WTC11 (cell line): ENCODE measurements around the gene PHLPP1. TPM values are rescaled to one million over a fixed set of nuclear protein-coding genes. Genes with fewer than 3 reads are reported as not detected.
A peak's percentile ranks its signal among the peaks of the same experiment; 100 is the strongest.

ENCODE experiments used
- ATAC-seq: fragments of 200-7000 bp; cut with Tn5 transposase; 2 replicates; pipeline ENCODE4 v1.10.0; 2021; ENCODE audit warnings: mild to moderate bottlenecking, moderate library complexity
- CTCF ChIA-PET: fragments of 300-600 bp; sonication (Branson Sonifier 250); formaldehyde crosslinking; loops from one replicate; lab custom pipeline; 2021; ENCODE audit warnings: antibody characterized with exemption; lab: Charles Lee
- POLR2A ChIA-PET: fragments of 350-600 bp; sonication (Branson Sonifier 250); formaldehyde crosslinking; loops from one replicate; lab custom pipeline; 2021; ENCODE audit warnings: antibody characterized with exemption; lab: Charles Lee
- DNase-seq: peaks from one replicate; pipeline ENCODE4 v3.0.0; 2021; ENCODE audit warnings: low spot score
- H3K27ac Mint-ChIP-seq: 2 replicates; pipeline ENCODE4 v1.8.0; 2021; ENCODE audit warnings: mixed read lengths
- H3K27me3 Mint-ChIP-seq: 2 replicates; pipeline ENCODE4 v1.8.0; 2021; ENCODE audit warnings: low read depth, mild to moderate bottlenecking, moderate library complexity, mixed read lengths
- H3K36me3 Mint-ChIP-seq: 2 replicates; pipeline ENCODE4 v1.8.0; 2021; ENCODE audit warnings: mixed read lengths
- H3K4me1 Mint-ChIP-seq: 2 replicates; pipeline ENCODE4 v1.8.0; 2022; ENCODE audit warnings: mixed read lengths
- H3K4me3 Mint-ChIP-seq: 2 replicates; pipeline ENCODE4 v1.8.0; 2021; ENCODE audit warnings: mild to moderate bottlenecking, moderate library complexity, mixed read lengths
- H3K9me3 Mint-ChIP-seq: 2 replicates; pipeline ENCODE4 v1.8.0; 2021; ENCODE audit warnings: mixed read lengths
- FOXK1 ChIP-seq: sonication (generic); formaldehyde crosslinking; IDR thresholded peaks from 2 replicates; pipeline ENCODE4 v1.8.0; 2022; ENCODE audit warnings: mild to moderate bottlenecking, moderate library complexity, missing genetic modification reagents
- GRHL2 ChIP-seq: fragments of 250-450 bp; sonication (Bioruptor Pico); IDR thresholded peaks from 2 replicates; pipeline ENCODE4 v1.8.0; 2022; ENCODE audit warnings: mild to moderate bottlenecking, moderate library complexity; ENCODE audit not compliant: insufficient replicate concordance, severe bottlenecking
- NFE2L1 ChIP-seq: sonication (generic); formaldehyde crosslinking; IDR thresholded peaks from 2 replicates; pipeline ENCODE4 v1.8.1; 2023; ENCODE audit warnings: missing genetic modification reagents
- NR1H2 ChIP-seq: sonication (generic); formaldehyde crosslinking; IDR thresholded peaks from 2 replicates; pipeline ENCODE4 v1.9.0; 2021; ENCODE audit warnings: mild to moderate bottlenecking, moderate library complexity, missing genetic modification reagents
- SP1 ChIP-seq: sonication (generic); formaldehyde crosslinking; conservative IDR thresholded peaks from 2 replicates; pipeline ENCODE4 v1.8.1; 2022; ENCODE audit warnings: missing genetic modification reagents
- TEAD1 ChIP-seq: sonication (generic); formaldehyde crosslinking; IDR thresholded peaks from 2 replicates; pipeline ENCODE4 v1.8.0; 2022; ENCODE audit warnings: mild to moderate bottlenecking, missing genetic modification reagents
- TP53 ChIP-seq: sonication (generic); formaldehyde crosslinking; IDR thresholded peaks from 2 replicates; pipeline ENCODE4 v1.8.1; 2023; ENCODE audit warnings: mild to moderate bottlenecking, missing genetic modification reagents
- ZBTB21 ChIP-seq: sonication (generic); formaldehyde crosslinking; IDR thresholded peaks from 2 replicates; pipeline ENCODE4 v1.8.1; 2023; ENCODE audit warnings: mild to moderate bottlenecking, missing genetic modification reagents, borderline replicate concordance
- ZNF121 ChIP-seq: sonication (generic); formaldehyde crosslinking; IDR thresholded peaks from 2 replicates; pipeline ENCODE4 v1.8.0; 2023; ENCODE audit warnings: missing genetic modification reagents
- ZNF317 ChIP-seq: sonication (generic); formaldehyde crosslinking; IDR thresholded peaks from 2 replicates; pipeline ENCODE4 v1.8.1; 2023; ENCODE audit warnings: low read depth, mild to moderate bottlenecking, moderate library complexity, missing genetic modification reagents, borderline replicate concordance
- total RNA-seq: library from RNA; stranded (reverse); gene quantifications from 3 replicates; pipeline ENCODE4 v1.2.3, GENCODE V29; 2021
- TF ChIP-seq, protein P1 (sequence below): fragments of 250-450 bp; sonication (Bioruptor Pico); IDR thresholded peaks from 2 replicates; pipeline ENCODE4 v2.1.2; 2022; ENCODE audit warnings: mild to moderate bottlenecking, moderate library complexity
- TF ChIP-seq, protein P2 (sequence below): sonication (generic); formaldehyde crosslinking; IDR thresholded peaks from 2 replicates; pipeline ENCODE4 v1.8.1; 2023; ENCODE audit warnings: mild to moderate bottlenecking, moderate library complexity, missing genetic modification reagents
- TF ChIP-seq, protein P3 (sequence below): sonication (generic); formaldehyde crosslinking; conservative IDR thresholded peaks from 2 replicates; pipeline ENCODE4 v1.8.1; 2022; ENCODE audit warnings: mild to moderate bottlenecking, missing genetic modification reagents
- TF ChIP-seq, protein P4 (sequence below): fragments of 200-600 bp; IDR thresholded peaks from 2 replicates; pipeline ENCODE4 v1.8.0; 2022; ENCODE audit warnings: antibody characterized with exemption
- TF ChIP-seq, protein P5 (sequence below): sonication (generic); formaldehyde crosslinking; IDR thresholded peaks from 2 replicates; pipeline ENCODE4 v1.8.1; 2023; ENCODE audit warnings: mild to moderate bottlenecking, missing genetic modification reagents, moderate library complexity
- TF ChIP-seq, protein P6 (sequence below): sonication (generic); formaldehyde crosslinking; IDR thresholded peaks from 2 replicates; pipeline ENCODE4 v1.8.0; 2023; ENCODE audit warnings: mild to moderate bottlenecking, missing genetic modification reagents
- TF ChIP-seq, protein P7 (sequence below): sonication (generic); formaldehyde crosslinking; IDR thresholded peaks from 2 replicates; pipeline ENCODE4 v1.8.0; 2023; ENCODE audit warnings: missing genetic modification reagents, mild to moderate bottlenecking, borderline replicate concordance
- TF ChIP-seq, protein P8 (sequence below): sonication (generic); formaldehyde crosslinking; IDR thresholded peaks from 2 replicates; pipeline ENCODE4 v1.8.1; 2023; ENCODE audit warnings: mild to moderate bottlenecking, missing genetic modification reagents

The PHLPP1 gene
- total RNA-seq, 1 experiment from 2014 or later: 52.0 TPM

DNA sequence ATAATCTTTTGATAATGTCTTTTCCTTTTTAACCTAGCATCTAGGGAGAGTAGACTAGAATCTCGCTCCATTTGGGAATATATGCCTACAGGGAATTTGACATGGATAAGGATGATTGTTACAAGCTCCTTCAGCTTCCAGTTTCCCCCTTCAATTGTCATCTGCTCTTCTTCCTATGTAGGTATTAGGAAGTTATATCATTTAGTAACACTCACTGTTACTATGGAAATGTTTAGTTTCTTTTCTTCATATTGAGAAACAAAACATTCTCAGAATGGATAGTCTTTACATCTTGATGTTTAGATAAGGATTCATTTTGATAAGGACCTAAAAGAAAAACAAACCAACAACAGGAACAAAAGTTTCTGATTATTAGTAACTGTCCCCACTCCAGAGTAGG, 127.6 kb downstream of the PHLPP1 start:
- no peak overlapping the region for H3K27ac Mint-ChIP-seq
- ChIA-PET POLR2A (no interaction called here), CTCF (no interaction called here)
- peak; percentile 89 for TF ChIP-seq ZNF317
- TF ChIP-seq, protein P1, sequence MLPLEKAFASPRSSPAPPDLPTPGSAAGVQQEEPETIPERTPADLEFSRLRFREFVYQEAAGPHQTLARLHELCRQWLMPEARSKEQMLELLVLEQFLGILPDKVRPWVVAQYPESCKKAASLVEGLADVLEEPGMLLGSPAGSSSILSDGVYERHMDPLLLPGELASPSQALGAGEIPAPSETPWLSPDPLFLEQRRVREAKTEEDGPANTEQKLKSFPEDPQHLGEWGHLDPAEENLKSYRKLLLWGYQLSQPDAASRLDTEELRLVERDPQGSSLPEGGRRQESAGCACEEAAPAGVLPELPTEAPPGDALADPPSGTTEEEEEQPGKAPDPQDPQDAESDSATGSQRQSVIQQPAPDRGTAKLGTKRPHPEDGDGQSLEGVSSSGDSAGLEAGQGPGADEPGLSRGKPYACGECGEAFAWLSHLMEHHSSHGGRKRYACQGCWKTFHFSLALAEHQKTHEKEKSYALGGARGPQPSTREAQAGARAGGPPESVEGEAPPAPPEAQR (CRISPR knock-in tag): no peak
- no peaks in the 10 kb centered on the region for H3K27me3 Mint-ChIP-seq
- peaks cover 80% of the 10 kb centered on the region for H3K4me1 Mint-ChIP-seq
- no peak for ATAC-seq
- H3K9me3 Mint-ChIP-seq: no peaks in the 10 kb centered on the region
- H3K4me3 Mint-ChIP-seq: no peak overlapping the region
- H3K36me3 Mint-ChIP-seq: 0 out of 2 replicates have a peak, but pooled peaks cover 4% of the 10 kb centered on the region
- DNase-seq: no peak

DNA sequence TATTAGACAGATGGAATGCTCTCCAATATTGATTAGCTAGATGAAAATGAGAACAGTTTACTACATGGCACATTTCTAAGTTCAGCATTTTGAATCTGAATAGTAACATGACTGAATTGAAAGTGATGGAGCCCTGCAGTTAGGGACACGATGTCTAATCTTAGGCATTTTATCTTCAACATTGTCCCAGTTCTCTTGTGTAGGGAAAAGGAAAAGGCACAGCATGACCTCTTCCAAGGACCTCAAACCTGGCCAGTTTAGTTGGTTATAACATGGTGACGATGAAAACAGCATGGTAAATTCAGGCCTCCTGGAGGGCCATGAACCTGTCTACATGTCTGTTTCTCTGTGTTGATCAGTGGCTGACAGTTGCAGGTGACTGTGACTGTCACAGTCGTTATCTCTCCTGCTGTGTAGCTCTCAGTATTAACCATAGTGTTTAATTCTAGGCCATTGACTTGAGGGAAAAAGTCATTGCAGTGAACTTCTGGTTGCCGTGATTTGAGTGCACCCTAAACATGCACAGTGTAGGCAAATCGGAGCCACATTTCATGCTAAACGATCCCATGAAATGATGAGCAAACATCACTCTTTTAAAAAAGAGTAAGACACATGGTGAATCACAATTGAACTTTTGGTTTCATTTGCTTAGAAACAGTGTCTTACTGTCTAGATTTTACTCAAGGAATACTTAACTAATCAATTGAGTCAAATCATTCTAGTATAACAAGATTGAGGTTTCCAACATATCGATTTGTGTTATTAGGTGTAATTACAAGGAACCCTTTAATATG, 129.7 kb downstream of the PHLPP1 start:
- Mint-ChIP-seq H3K27me3 (no peaks in the 10 kb centered on the region), H3K4me1 (peaks cover 61% of the 10 kb centered on the region), H3K9me3 (no peaks in the 10 kb centered on the region), H3K4me3 (no peak overlapping the region), H3K36me3 (0 out of 2 replicates have a peak, but pooled peaks cover 4% of the 10 kb centered on the region), H3K27ac (0 out of 2 replicates have a peak overlapping the region, but pooled peaks have one; percentile 52)
- DNase-seq (no peak), ATAC-seq (no peak)
- POLR2A ChIA-PET: no interaction called here
- CTCF ChIA-PET: no interaction called here
- TF ChIP-seq ZNF317 (no peak), FOXK1 (no peak), TEAD1 (CRISPR knock-in tag) (no peak), NFE2L1 (no peak), TP53 (no peak), GRHL2 (no peak), SP1 (CRISPR knock-in tag) (no peak), ZBTB21 (CRISPR knock-in tag) (no peak), NR1H2 (no peak), ZNF121 (CRISPR knock-in tag) (no peak)
- TF ChIP-seq, protein P2, sequence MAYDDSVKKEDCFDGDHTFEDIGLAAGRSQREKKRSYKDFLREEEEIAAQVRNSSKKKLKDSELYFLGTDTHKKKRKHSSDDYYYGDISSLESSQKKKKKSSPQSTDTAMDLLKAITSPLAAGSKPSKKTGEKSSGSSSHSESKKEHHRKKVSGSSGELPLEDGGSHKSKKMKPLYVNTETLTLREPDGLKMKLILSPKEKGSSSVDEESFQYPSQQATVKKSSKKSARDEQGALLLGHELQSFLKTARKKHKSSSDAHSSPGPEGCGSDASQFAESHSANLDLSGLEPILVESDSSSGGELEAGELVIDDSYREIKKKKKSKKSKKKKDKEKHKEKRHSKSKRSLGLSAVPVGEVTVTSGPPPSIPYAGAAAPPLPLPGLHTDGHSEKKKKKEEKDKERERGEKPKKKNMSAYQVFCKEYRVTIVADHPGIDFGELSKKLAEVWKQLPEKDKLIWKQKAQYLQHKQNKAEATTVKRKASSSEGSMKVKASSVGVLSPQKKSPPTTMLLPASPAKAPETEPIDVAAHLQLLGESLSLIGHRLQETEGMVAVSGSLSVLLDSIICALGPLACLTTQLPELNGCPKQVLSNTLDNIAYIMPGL (CRISPR knock-in tag): no peak
- TF ChIP-seq, protein P3, sequence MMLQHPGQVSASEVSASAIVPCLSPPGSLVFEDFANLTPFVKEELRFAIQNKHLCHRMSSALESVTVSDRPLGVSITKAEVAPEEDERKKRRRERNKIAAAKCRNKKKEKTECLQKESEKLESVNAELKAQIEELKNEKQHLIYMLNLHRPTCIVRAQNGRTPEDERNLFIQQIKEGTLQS (CRISPR knock-in tag): no peak
- TF ChIP-seq, protein P4, sequence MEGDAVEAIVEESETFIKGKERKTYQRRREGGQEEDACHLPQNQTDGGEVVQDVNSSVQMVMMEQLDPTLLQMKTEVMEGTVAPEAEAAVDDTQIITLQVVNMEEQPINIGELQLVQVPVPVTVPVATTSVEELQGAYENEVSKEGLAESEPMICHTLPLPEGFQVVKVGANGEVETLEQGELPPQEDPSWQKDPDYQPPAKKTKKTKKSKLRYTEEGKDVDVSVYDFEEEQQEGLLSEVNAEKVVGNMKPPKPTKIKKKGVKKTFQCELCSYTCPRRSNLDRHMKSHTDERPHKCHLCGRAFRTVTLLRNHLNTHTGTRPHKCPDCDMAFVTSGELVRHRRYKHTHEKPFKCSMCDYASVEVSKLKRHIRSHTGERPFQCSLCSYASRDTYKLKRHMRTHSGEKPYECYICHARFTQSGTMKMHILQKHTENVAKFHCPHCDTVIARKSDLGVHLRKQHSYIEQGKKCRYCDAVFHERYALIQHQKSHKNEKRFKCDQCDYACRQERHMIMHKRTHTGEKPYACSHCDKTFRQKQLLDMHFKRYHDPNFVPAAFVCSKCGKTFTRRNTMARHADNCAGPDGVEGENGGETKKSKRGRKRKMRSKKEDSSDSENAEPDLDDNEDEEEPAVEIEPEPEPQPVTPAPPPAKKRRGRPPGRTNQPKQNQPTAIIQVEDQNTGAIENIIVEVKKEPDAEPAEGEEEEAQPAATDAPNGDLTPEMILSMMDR: no peak
- TF ChIP-seq, protein P5, sequence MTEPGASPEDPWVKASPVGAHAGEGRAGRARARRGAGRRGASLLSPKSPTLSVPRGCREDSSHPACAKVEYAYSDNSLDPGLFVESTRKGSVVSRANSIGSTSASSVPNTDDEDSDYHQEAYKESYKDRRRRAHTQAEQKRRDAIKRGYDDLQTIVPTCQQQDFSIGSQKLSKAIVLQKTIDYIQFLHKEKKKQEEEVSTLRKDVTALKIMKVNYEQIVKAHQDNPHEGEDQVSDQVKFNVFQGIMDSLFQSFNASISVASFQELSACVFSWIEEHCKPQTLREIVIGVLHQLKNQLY (CRISPR knock-in tag): no peak
- TF ChIP-seq, protein P6, sequence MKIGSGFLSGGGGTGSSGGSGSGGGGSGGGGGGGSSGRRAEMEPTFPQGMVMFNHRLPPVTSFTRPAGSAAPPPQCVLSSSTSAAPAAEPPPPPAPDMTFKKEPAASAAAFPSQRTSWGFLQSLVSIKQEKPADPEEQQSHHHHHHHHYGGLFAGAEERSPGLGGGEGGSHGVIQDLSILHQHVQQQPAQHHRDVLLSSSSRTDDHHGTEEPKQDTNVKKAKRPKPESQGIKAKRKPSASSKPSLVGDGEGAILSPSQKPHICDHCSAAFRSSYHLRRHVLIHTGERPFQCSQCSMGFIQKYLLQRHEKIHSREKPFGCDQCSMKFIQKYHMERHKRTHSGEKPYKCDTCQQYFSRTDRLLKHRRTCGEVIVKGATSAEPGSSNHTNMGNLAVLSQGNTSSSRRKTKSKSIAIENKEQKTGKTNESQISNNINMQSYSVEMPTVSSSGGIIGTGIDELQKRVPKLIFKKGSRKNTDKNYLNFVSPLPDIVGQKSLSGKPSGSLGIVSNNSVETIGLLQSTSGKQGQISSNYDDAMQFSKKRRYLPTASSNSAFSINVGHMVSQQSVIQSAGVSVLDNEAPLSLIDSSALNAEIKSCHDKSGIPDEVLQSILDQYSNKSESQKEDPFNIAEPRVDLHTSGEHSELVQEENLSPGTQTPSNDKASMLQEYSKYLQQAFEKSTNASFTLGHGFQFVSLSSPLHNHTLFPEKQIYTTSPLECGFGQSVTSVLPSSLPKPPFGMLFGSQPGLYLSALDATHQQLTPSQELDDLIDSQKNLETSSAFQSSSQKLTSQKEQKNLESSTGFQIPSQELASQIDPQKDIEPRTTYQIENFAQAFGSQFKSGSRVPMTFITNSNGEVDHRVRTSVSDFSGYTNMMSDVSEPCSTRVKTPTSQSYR (CRISPR knock-in tag): no peak
- TF ChIP-seq, protein P7, sequence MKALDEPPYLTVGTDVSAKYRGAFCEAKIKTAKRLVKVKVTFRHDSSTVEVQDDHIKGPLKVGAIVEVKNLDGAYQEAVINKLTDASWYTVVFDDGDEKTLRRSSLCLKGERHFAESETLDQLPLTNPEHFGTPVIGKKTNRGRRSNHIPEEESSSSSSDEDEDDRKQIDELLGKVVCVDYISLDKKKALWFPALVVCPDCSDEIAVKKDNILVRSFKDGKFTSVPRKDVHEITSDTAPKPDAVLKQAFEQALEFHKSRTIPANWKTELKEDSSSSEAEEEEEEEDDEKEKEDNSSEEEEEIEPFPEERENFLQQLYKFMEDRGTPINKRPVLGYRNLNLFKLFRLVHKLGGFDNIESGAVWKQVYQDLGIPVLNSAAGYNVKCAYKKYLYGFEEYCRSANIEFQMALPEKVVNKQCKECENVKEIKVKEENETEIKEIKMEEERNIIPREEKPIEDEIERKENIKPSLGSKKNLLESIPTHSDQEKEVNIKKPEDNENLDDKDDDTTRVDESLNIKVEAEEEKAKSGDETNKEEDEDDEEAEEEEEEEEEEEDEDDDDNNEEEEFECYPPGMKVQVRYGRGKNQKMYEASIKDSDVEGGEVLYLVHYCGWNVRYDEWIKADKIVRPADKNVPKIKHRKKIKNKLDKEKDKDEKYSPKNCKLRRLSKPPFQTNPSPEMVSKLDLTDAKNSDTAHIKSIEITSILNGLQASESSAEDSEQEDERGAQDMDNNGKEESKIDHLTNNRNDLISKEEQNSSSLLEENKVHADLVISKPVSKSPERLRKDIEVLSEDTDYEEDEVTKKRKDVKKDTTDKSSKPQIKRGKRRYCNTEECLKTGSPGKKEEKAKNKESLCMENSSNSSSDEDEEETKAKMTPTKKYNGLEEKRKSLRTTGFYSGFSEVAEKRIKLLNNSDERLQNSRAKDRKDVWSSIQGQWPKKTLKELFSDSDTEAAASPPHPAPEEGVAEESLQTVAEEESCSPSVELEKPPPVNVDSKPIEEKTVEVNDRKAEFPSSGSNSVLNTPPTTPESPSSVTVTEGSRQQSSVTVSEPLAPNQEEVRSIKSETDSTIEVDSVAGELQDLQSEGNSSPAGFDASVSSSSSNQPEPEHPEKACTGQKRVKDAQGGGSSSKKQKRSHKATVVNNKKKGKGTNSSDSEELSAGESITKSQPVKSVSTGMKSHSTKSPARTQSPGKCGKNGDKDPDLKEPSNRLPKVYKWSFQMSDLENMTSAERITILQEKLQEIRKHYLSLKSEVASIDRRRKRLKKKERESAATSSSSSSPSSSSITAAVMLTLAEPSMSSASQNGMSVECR (CRISPR knock-in tag): no peak
- TF ChIP-seq, protein P8, sequence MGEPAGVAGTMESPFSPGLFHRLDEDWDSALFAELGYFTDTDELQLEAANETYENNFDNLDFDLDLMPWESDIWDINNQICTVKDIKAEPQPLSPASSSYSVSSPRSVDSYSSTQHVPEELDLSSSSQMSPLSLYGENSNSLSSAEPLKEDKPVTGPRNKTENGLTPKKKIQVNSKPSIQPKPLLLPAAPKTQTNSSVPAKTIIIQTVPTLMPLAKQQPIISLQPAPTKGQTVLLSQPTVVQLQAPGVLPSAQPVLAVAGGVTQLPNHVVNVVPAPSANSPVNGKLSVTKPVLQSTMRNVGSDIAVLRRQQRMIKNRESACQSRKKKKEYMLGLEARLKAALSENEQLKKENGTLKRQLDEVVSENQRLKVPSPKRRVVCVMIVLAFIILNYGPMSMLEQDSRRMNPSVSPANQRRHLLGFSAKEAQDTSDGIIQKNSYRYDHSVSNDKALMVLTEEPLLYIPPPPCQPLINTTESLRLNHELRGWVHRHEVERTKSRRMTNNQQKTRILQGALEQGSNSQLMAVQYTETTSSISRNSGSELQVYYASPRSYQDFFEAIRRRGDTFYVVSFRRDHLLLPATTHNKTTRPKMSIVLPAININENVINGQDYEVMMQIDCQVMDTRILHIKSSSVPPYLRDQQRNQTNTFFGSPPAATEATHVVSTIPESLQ (CRISPR knock-in tag): no peak
